ENCODE results near the gene SGMS1.
"Not testable (repeated sequence)": the region's sequence is repeated elsewhere in the genome, so short reads cannot be mapped to it uniquely, and the experiment has no call there.

DNA sequence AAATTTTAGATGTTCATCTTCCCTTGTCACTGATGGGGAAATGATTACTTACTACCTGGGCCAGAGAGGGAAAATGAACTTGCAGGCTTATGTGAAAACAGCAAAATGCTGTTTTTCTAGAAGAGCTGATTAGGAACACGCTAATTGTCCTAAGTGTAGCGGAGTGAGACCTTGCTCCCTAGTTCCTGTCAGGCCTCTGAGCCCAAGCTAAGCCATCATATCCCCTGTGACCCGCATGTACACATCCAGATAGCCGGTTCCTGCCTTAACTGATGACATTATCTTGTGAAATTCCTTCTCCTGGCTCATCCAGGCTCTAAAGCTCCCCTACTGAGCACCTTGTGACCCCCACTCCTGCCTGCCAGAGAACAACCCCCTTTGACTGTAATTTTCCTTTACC lies 120.6 kb downstream of the SGMS1 start:
- TF ChIP-seq POLR2A (IDR thresholded peaks at IDR 0.05; ENCODE audit: low read depth, low read length); POLR2AphosphoS5 (IDR thresholded peaks at IDR 0.05; ENCODE audit: low read depth, low read length); TAF1 (IDR thresholded peaks at IDR 0.05; ENCODE audit: low read depth, low read length); SPI1 (IDR thresholded peaks at IDR 0.05; ENCODE audit: low read depth, low read length); PAX5 (IDR thresholded peaks at IDR 0.05; ENCODE audit: insufficient read depth, low read length, severe bottlenecking); POU2F2 (IDR thresholded peaks at IDR 0.05; ENCODE audit: low read depth, low read length): not testable (repeated sequence)

All from GM12891 (cell line).